BJ (cell line): Measurements from ENCODE around the gene RALA. TPM values are rescaled to one million over a fixed set of nuclear protein-coding genes. Genes with fewer than 3 reads are reported as not detected.

Experiments
- CTCF ChIA-PET: fragments of 350-600 bp; formaldehyde crosslinking; extraction: SDS; loops from one replicate; lab custom pipeline; 2021; ENCODE audit warnings: antibody characterized with exemption, inconsistent platforms; lab: Yijun Ruan, JAX
- POLR2A ChIA-PET: fragments of 300-600 bp; sonication (Branson Sonifier 250); formaldehyde crosslinking; extraction: SDS; loops from one replicate; lab custom pipeline; 2021; ENCODE audit warnings: antibody characterized with exemption; lab: Charles Lee
- DNase-seq: peaks from one replicate; pipeline ENCODE4 v3.0.0-alpha.2; 2011; ENCODE audit warnings: low read depth
- H3K27me3 ChIP-seq: 2 replicates; pipeline ENCODE4 v1.6.0; 2011; ENCODE audit warnings: low read length; ENCODE audit not compliant: control insufficient read depth, insufficient read depth
- H3K36me3 ChIP-seq: 2 replicates; pipeline ENCODE4 v1.5.1; 2011; ENCODE audit warnings: low read length; ENCODE audit not compliant: control insufficient read depth, insufficient read depth
- H3K4me3 ChIP-seq: 2 replicates; pipeline ENCODE4 v1.5.1; 2011; ENCODE audit warnings: low read depth, mild to moderate bottlenecking, control low read depth, low read length
- CTCF ChIP-seq: IDR thresholded peaks from 2 replicates; pipeline ENCODE4 v1.5.1; 2011; ENCODE audit warnings: low read depth, mild to moderate bottlenecking, control low read depth, inconsistent platforms, low read length, moderate library complexity; ENCODE audit not compliant: insufficient read depth
- polyA plus RNA-seq: library from polyadenylated mRNA; depleted of rRNA; stranded (reverse); fragments of >200 nt; gene quantifications from 2 replicates; pipeline ENCODE4 v1.2.3, GENCODE V29; 2011

RALA gene
- polyA plus RNA-seq, 1 experiment: 14.9 TPM

GRCh38 chr7:39714447-39715091 is 91.2 kb downstream of the RALA start:
- no peak for TF ChIP-seq CTCF
- Histone ChIP-seq H3K36me3 (no peaks in the 10 kb centered on the region), H3K4me3 (no peak overlapping the region), H3K27me3 (no peaks in the 10 kb centered on the region)
- no peak for DNase-seq
- ChIA-PET POLR2A (no interaction called here), CTCF (no interaction called here)

- DNase-seq: no peak
- no peak for TF ChIP-seq CTCF
- CTCF ChIA-PET: no interaction called here
- POLR2A ChIA-PET: no interaction called here
- H3K4me3 ChIP-seq: no peak overlapping the region
- no peaks in the 10 kb centered on the region for H3K27me3 ChIP-seq
- H3K36me3 ChIP-seq: no peaks in the 10 kb centered on the region
These were observed 97.2 kb downstream of the RALA start for GRCh38 chr7:39720586-39720985.

GRCh38 chr7:39721345-39721744 is 98.0 kb downstream of the RALA start:
- TF ChIP-seq CTCF: no peak
- no peaks in the 10 kb centered on the region for H3K36me3 ChIP-seq
- H3K4me3 ChIP-seq: no peak overlapping the region
- CTCF ChIA-PET: no interaction called here
- DNase-seq: no peak
- POLR2A ChIA-PET: no interaction called here
- no peaks in the 10 kb centered on the region for H3K27me3 ChIP-seq

- Histone ChIP-seq H3K27me3 (no peaks in the 10 kb centered on the region), H3K4me3 (no peak overlapping the region), H3K36me3 (no peaks in the 10 kb centered on the region)
- POLR2A ChIA-PET: no interaction called here
- TF ChIP-seq CTCF: no peak
- no peak for DNase-seq
- CTCF ChIA-PET: no interaction called here
These were observed 98.7 kb downstream of the RALA start for GRCh38 chr7:39721919-39722597.

GRCh38 chr7:39727231-39728012 is 104.0 kb downstream of the RALA start:
- no peak overlapping the region for H3K4me3 ChIP-seq
- ChIA-PET CTCF (interaction anchor here (1.0 kb wide), 1 partner anchor 14 kb away, joined by 3 read pairs; no protein-coding TSS in a partner anchor), POLR2A (no interaction called here)
- TF ChIP-seq CTCF: no peak
- no peaks in the 10 kb centered on the region for H3K36me3 ChIP-seq
- H3K27me3 ChIP-seq: no peaks in the 10 kb centered on the region
- no peak for DNase-seq
